ENCODE data around the gene PIAS1. TPM values are rescaled to one million over a fixed set of nuclear protein-coding genes. Genes with fewer than 3 reads are reported as not detected.
"Not testable (repeated sequence)": the region's sequence is repeated elsewhere in the genome, so short reads cannot be mapped to it uniquely, and the experiment has no call there.

The PIAS1 gene
- total RNA-seq, 1 experiment from 2014 or later = 32.9 TPM

DNA sequence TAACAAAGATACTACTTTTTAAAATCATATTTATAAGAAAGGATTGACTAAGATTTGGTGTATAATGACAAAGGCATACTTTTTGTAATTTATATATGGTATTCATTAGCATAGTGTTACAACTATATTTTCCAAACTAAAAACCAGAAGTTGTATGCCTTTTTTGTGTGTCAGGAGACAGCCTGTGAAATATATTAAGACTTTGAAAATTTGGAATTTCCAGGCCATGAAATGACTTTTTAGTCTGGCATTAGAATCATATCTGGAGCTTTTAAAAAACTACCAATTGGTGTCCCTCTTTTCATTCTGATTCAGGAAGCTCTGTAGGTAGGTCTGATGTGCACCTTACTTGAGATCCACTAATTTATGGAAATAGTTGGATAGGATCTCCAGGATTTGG, 109.1 kb downstream of the PIAS1 start:
- intact Hi-C loops (cut with micrococcal nuclease) = no loop called here
- H3K36me3 Mint-ChIP-seq (ENCODE audit: insufficient read depth, unreplicated experiment) = peaks cover 79% of the 10 kb centered on the region

GRCh38 chr15:68166847-68167246, 112.7 kb downstream of the PIAS1 start:
- CTCF ChIA-PET = no interaction called here
- POLR2A ChIA-PET = interaction anchor here (0.6 to 1.1 kb wide), 3 partner anchors 193 to 612 kb away, joined by 3 to 4 read pairs (median 3); no protein-coding TSS in a partner anchor
- TF ChIP-seq CTCF (IDR thresholded peaks at IDR 0.05; ENCODE audit: unreplicated experiment) = no peak
- no peak overlapping the region for H3K4me3 Mint-ChIP-seq (ENCODE audit: unreplicated experiment)
- no peaks in the 10 kb centered on the region for H3K9me3 Mint-ChIP-seq (ENCODE audit: unreplicated experiment)
- H3K27ac Mint-ChIP-seq (ENCODE audit: low read depth, unreplicated experiment) = peak overlapping the region; percentile 7
- peaks cover 86% of the 10 kb centered on the region for H3K36me3 Mint-ChIP-seq (ENCODE audit: insufficient read depth, unreplicated experiment)
- intact Hi-C loops (cut with micrococcal nuclease) = no loop called here
- H3K4me1 Mint-ChIP-seq (ENCODE audit: insufficient read depth, unreplicated experiment) = no peaks in the 10 kb centered on the region
- no peak for DNase-seq (ENCODE audit: unreplicated experiment)
- H3K27me3 Mint-ChIP-seq (ENCODE audit: insufficient read depth, unreplicated experiment) = no peaks in the 10 kb centered on the region
- BruUV-seq (replicated peaks) = no TSS peak

More for the DNA sequence above, 109.1 kb downstream of the PIAS1 start:
- Mint-ChIP-seq H3K9me3 (ENCODE audit: unreplicated experiment) (no peaks in the 10 kb centered on the region), H3K4me1 (ENCODE audit: insufficient read depth, unreplicated experiment) (no peaks in the 10 kb centered on the region), H3K27me3 (ENCODE audit: insufficient read depth, unreplicated experiment) (no peaks in the 10 kb centered on the region), H3K27ac (ENCODE audit: low read depth, unreplicated experiment) (no peak overlapping the region), H3K4me3 (ENCODE audit: unreplicated experiment) (no peak overlapping the region)
- ChIA-PET CTCF (interaction anchor here (0.7 to 2.4 kb wide), 4 partner anchors 8 to 300 kb away, joined by 3 to 8 read pairs (median 4); no protein-coding TSS in a partner anchor), POLR2A (interaction anchor here (0.9 to 1.5 kb wide), 3 partner anchors 11 to 300 kb away, joined by 3 to 5 read pairs (median 4); no protein-coding TSS in a partner anchor)
- no peak for TF ChIP-seq CTCF (IDR thresholded peaks at IDR 0.05; ENCODE audit: unreplicated experiment)
- no TSS peak for BruUV-seq (replicated peaks)
- DNase-seq (ENCODE audit: unreplicated experiment) = no peak

DNA sequence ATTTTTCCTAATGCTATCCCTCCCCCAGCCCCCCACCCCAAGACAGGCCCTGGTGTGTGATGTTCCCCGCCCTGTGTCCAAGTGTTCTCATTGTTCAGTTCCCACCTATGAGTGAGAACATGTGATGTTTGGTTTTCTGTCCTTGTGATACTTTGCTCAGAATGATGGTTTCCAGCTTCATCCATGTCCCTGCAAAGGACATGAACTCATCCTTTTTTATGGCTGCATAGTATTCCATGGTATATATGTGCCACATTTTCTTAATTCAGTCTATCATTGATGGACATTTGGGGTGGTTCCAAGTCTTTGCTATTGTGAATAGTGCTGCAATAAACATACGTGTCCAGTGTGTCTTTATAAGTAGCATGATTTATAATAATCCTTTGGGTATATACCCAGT, 117.9 kb downstream of the PIAS1 start:
- H3K9me3 Mint-ChIP-seq (ENCODE audit: unreplicated experiment); H3K27me3 Mint-ChIP-seq (ENCODE audit: insufficient read depth, unreplicated experiment); H3K4me1 Mint-ChIP-seq (ENCODE audit: insufficient read depth, unreplicated experiment); H3K4me3 Mint-ChIP-seq (ENCODE audit: unreplicated experiment); CTCF ChIA-PET; POLR2A ChIA-PET; H3K27ac Mint-ChIP-seq (ENCODE audit: low read depth, unreplicated experiment); BruUV-seq (replicated peaks); DNase-seq (ENCODE audit: unreplicated experiment); intact Hi-C loops (cut with micrococcal nuclease): not testable (repeated sequence)
- H3K36me3 Mint-ChIP-seq (ENCODE audit: insufficient read depth, unreplicated experiment) = peaks cover 96% of the 10 kb centered on the region

DNA sequence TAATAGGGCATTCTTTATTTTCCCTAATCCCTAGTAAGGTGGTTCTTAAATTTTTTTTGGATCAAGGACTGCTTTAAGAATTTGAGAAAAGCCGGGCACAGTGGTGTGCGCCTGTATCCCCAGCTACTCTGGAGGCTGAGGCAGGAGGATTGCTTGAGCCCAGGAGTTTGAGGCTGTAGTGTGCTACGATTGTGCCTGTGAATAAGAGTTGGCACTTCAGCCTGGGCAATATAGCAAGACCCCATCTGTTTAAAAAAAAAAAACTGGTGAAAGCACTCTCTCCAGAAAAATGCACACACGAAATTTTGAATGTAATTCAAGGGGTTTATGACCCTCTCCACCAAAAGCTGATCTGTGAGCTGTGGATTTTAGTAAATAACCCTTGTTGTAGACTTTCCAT, 119.0 kb downstream of the PIAS1 start:
- CTCF ChIA-PET = interaction anchor here (1.1 kb wide), 2 partner anchors 18 to 309 kb away, joined by 3 to 4 read pairs; no protein-coding TSS in a partner anchor
- POLR2A ChIA-PET = interaction anchor here (0.5 to 1.1 kb wide), 2 partner anchors 47 to 225 kb away, joined by 3 read pairs; no protein-coding TSS in a partner anchor
- BruUV-seq (replicated peaks) = no TSS peak
- intact Hi-C loops (cut with micrococcal nuclease) = no loop called here
- Mint-ChIP-seq H3K4me3 (ENCODE audit: unreplicated experiment) (no peak overlapping the region), H3K9me3 (ENCODE audit: unreplicated experiment) (no peaks in the 10 kb centered on the region), H3K4me1 (ENCODE audit: insufficient read depth, unreplicated experiment) (peaks cover 6% of the 10 kb centered on the region), H3K36me3 (ENCODE audit: insufficient read depth, unreplicated experiment) (peaks cover 96% of the 10 kb centered on the region), H3K27ac (ENCODE audit: low read depth, unreplicated experiment) (no peak overlapping the region), H3K27me3 (ENCODE audit: insufficient read depth, unreplicated experiment) (no peaks in the 10 kb centered on the region)
- no peak for DNase-seq (ENCODE audit: unreplicated experiment)
- no peak for TF ChIP-seq CTCF (IDR thresholded peaks at IDR 0.05; ENCODE audit: unreplicated experiment)
